ENCODE data around the gene SMIM41. TPM values are rescaled to one million over a fixed set of nuclear protein-coding genes. Genes with fewer than 3 reads are reported as not detected.

Gene SMIM41
- total RNA-seq, 1 experiment from 2014 or later: not detected

GRCh38 chr12:52061470-52062166 is 17.9 kb upstream of the SMIM41 start:
- Histone ChIP-seq H3K27ac (ENCODE audit: low read length) (no peak overlapping the region), H3K27me3 (ENCODE audit: control insufficient read depth, insufficient read depth, low read length) (no peaks in the 10 kb centered on the region), H3K36me3 (ENCODE audit: control insufficient read depth, insufficient read depth, low read length) (no peaks in the 10 kb centered on the region), H3K9me3 (ENCODE audit: control insufficient read depth, insufficient read depth, low read depth, low read length) (no peaks in the 10 kb centered on the region), H3K4me3 (ENCODE audit: low read depth in 2 of 2, low read length in 2 of 2) (no peak overlapping the region), H3K4me1 (ENCODE audit: control insufficient read depth, insufficient read depth, low read length) (no peaks in the 10 kb centered on the region)
- in situ Hi-C loops (cut with HindIII; ENCODE audit: low pct_unique_long_range_greater_than_20kb, low sequenced_read_pairs) (no loop called here), intact Hi-C loops (cut with micrococcal nuclease; ENCODE audit: unreplicated experiment) (no loop called here)
- ATAC-seq: no peak
- BruUV-seq (replicated peaks): no TSS peak
- TF ChIP-seq TCF7L2 (IDR thresholded peaks at IDR 0.05; ENCODE audit: low read depth, low read length) (no peak), POLR2AphosphoS5 (IDR thresholded peaks at IDR 0.05; ENCODE audit: low read depth, low read length) (no peak), SIN3A (IDR thresholded peaks at IDR 0.05; ENCODE audit: borderline replicate concordance, insufficient read depth, low read depth, low read length) (no peak), REST (IDR thresholded peaks at IDR 0.05; ENCODE audit: insufficient read depth in 1 of 2, low read depth in 2 of 2, low read length in 1 of 2) (no peak)
- TF ChIP-seq, protein P1, sequence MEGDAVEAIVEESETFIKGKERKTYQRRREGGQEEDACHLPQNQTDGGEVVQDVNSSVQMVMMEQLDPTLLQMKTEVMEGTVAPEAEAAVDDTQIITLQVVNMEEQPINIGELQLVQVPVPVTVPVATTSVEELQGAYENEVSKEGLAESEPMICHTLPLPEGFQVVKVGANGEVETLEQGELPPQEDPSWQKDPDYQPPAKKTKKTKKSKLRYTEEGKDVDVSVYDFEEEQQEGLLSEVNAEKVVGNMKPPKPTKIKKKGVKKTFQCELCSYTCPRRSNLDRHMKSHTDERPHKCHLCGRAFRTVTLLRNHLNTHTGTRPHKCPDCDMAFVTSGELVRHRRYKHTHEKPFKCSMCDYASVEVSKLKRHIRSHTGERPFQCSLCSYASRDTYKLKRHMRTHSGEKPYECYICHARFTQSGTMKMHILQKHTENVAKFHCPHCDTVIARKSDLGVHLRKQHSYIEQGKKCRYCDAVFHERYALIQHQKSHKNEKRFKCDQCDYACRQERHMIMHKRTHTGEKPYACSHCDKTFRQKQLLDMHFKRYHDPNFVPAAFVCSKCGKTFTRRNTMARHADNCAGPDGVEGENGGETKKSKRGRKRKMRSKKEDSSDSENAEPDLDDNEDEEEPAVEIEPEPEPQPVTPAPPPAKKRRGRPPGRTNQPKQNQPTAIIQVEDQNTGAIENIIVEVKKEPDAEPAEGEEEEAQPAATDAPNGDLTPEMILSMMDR (IDR thresholded peaks at IDR 0.05): no peak
- ChIA-PET CTCF (interaction anchor here (2.0 kb wide), 1 partner anchor 21 kb away, joined by 6 read pairs; no protein-coding TSS in a partner anchor), POLR2A (no interaction called here)
- DNase-seq (ENCODE audit: low read depth, low spot score): no peak

GRCh38 chr12:52062167-52063081 is 17.1 kb upstream of the SMIM41 start:
- H3K4me1 ChIP-seq (ENCODE audit: control insufficient read depth, insufficient read depth, low read length): no peaks in the 10 kb centered on the region
- H3K9me3 ChIP-seq (ENCODE audit: control insufficient read depth, insufficient read depth, low read depth, low read length): no peaks in the 10 kb centered on the region
- H3K36me3 ChIP-seq (ENCODE audit: control insufficient read depth, insufficient read depth, low read length): no peaks in the 10 kb centered on the region
- H3K27me3 ChIP-seq (ENCODE audit: control insufficient read depth, insufficient read depth, low read length): no peaks in the 10 kb centered on the region
- H3K27ac ChIP-seq (ENCODE audit: low read length): no peak overlapping the region
- ChIA-PET POLR2A (no interaction called here), CTCF (interaction anchor here (2.0 kb wide), 1 partner anchor 20 kb away, joined by 6 read pairs; no protein-coding TSS in a partner anchor)
- no peak for DNase-seq (ENCODE audit: low read depth, low spot score)
- in situ Hi-C loops (cut with HindIII; ENCODE audit: low pct_unique_long_range_greater_than_20kb, low sequenced_read_pairs): no loop called here
- ATAC-seq: no peak
- TF ChIP-seq TCF7L2 (IDR thresholded peaks at IDR 0.05; ENCODE audit: low read depth, low read length) (no peak), SIN3A (IDR thresholded peaks at IDR 0.05; ENCODE audit: borderline replicate concordance, insufficient read depth, low read depth, low read length) (no peak), REST (IDR thresholded peaks at IDR 0.05; ENCODE audit: insufficient read depth in 1 of 2, low read depth in 2 of 2, low read length in 1 of 2) (no peak), POLR2AphosphoS5 (IDR thresholded peaks at IDR 0.05; ENCODE audit: low read depth, low read length) (no peak)
- TF ChIP-seq, protein P1 (IDR thresholded peaks at IDR 0.05): no peak
- H3K4me3 ChIP-seq (ENCODE audit: low read depth in 2 of 2, low read length in 2 of 2): no peak overlapping the region
- BruUV-seq (replicated peaks): no TSS peak
- intact Hi-C loops (cut with micrococcal nuclease; ENCODE audit: unreplicated experiment): no loop called here

All from Panc1 (cell line).